Lower leg skin (tissue), 3 donors: Measurements from ENCODE around the gene MAPK14.

ENCODE experiments used
- CTCF ChIP-seq, 3 donors: fragments of 450-650 bp; IDR thresholded peaks; one replicate each; pipeline ENCODE4 v1.5.1; 2016; ENCODE audit warnings: antibody characterized with exemption in 3 of 3, mild to moderate bottlenecking in 3 of 3, moderate library complexity in 2 of 3
- POLR2A ChIP-seq, 2 donors: fragments of 450-650 bp; IDR thresholded peaks; one replicate each; pipeline ENCODE4 v1.6.1; 2016 to 2017; ENCODE audit warnings: antibody characterized with exemption in 2 of 2, mild to moderate bottlenecking in 1 of 2, moderate library complexity in 1 of 2

- TF ChIP-seq CTCF (IDR thresholded peaks at IDR 0.05), result no peak
- TF ChIP-seq POLR2A (IDR thresholded peaks at IDR 0.05), result no peak
Observed at GRCh38 chr6:36038120-36038876, 10.7 kb downstream of the MAPK14 start.
